ENCODE measurements around the gene CPLX3. TPM values are rescaled to one million over a fixed set of nuclear protein-coding genes. Genes with fewer than 3 reads are reported as not detected.
A peak's percentile ranks its signal among the peaks of the same experiment; 100 is the strongest.

Gene CPLX3
- total RNA-seq, 1 donor from 2014 or later: not detected

DNA sequence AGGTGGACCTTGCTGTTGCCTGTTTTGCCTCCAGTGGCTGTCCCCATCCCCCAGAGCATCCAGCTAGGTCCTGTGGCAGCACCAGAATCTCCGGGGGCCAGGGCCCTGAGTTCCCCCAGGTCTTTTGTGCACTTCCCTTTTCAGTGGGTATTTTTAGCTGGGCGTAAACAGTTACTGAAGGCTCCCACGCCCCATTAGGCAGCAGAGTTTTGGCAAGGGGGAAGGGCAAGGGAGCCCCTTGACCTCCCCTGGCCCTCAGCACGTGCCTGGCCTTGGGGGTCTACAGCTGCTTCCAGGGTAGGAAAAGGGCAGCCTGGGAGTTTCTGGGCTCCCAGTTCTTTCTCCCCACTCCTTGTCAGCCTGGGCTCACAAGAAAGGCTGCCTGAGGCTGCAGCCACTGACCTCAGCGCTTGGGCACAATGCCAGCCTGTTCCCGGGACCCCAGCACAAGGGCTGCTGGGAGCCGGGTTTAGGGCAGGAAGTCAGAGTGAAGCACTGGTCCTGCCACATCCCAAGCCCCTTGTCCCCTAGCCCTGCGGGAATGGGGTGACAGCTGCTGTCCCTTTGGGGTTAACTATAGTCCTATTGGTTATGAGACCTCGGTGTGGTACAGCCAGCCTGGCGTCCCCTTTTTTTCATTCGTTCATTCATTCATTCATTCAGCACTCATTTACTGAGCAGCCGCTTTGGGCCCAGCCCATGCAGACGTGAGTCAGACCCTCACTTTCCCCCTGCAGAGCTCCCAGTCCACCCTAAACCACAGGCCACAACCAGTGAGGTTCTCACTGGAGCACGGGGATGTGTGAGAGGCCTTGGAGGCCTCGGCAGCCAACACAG, 36.1 kb upstream of the CPLX3 start:
- TF ChIP-seq, protein P1, sequence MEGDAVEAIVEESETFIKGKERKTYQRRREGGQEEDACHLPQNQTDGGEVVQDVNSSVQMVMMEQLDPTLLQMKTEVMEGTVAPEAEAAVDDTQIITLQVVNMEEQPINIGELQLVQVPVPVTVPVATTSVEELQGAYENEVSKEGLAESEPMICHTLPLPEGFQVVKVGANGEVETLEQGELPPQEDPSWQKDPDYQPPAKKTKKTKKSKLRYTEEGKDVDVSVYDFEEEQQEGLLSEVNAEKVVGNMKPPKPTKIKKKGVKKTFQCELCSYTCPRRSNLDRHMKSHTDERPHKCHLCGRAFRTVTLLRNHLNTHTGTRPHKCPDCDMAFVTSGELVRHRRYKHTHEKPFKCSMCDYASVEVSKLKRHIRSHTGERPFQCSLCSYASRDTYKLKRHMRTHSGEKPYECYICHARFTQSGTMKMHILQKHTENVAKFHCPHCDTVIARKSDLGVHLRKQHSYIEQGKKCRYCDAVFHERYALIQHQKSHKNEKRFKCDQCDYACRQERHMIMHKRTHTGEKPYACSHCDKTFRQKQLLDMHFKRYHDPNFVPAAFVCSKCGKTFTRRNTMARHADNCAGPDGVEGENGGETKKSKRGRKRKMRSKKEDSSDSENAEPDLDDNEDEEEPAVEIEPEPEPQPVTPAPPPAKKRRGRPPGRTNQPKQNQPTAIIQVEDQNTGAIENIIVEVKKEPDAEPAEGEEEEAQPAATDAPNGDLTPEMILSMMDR (conservative IDR thresholded peaks at IDR 0.05): no peak
- H3K27ac Mint-ChIP-seq: no peak overlapping the region
- no peaks in the 10 kb centered on the region for H3K9me3 Mint-ChIP-seq
- H3K27me3 Mint-ChIP-seq: no peaks in the 10 kb centered on the region
- DNase-seq (ENCODE audit: extremely low spot score, unreplicated experiment): no peak
- H3K4me3 Mint-ChIP-seq: no peak overlapping the region
- no peaks in the 10 kb centered on the region for H3K36me3 Mint-ChIP-seq
- H3K4me1 Mint-ChIP-seq (ENCODE audit: unreplicated experiment): peaks cover 51% of the 10 kb centered on the region

DNA sequence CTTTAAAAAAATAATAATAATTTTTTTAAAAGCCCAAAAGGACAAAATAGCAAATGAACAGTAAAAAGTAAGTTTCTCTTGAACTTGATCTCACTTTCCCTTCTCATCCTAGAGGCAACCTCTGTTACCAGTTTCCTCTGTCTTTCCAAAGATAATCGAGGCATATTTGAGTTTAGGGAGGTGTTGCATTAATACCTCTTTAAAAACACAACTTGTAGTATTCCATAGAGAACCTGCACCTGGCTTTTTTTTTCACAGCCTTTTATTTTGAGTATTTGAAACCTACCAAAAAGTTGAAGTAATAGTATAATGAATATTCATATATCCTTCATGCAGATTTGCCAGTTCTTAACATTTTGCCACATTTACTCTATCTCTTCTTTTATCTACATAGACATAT, 35.4 kb upstream of the CPLX3 start:
- Mint-ChIP-seq H3K4me1 (ENCODE audit: unreplicated experiment) (peaks cover 51% of the 10 kb centered on the region), H3K36me3 (no peaks in the 10 kb centered on the region), H3K9me3 (no peaks in the 10 kb centered on the region), H3K4me3 (no peak overlapping the region), H3K27me3 (no peaks in the 10 kb centered on the region), H3K27ac (peak overlapping the region; percentile 12)
- TF ChIP-seq, protein P1 (conservative IDR thresholded peaks at IDR 0.05): no peak
- no peak for DNase-seq (ENCODE audit: extremely low spot score, unreplicated experiment)

DNA sequence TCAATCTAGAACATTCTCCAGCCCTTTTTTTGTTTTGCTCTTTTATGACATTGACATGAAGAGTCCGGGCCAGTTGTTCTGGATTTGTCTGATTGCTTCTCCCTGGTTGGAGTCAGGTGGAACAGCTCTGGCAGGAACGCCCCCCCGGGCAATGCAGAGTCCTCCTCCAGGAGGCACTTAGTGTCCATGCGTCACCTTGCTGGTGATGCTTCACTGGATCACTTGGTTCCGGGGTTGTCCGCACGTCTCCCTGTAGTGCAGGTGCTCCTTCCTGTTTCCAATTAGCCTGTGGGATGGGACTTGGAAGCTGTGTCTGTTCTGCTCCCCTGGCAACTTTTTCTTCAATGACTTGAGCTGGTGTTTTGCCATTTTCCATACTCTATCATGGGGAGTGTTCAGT, 34.8 kb upstream of the CPLX3 start:
- Mint-ChIP-seq H3K9me3 (no peaks in the 10 kb centered on the region), H3K27ac (peak overlapping the region; percentile 12), H3K27me3 (no peaks in the 10 kb centered on the region), H3K4me3 (peak overlapping the region; percentile 0), H3K36me3 (no peaks in the 10 kb centered on the region), H3K4me1 (ENCODE audit: unreplicated experiment) (peaks cover 51% of the 10 kb centered on the region)
- TF ChIP-seq, protein P1 (conservative IDR thresholded peaks at IDR 0.05): no peak
- DNase-seq (ENCODE audit: extremely low spot score, unreplicated experiment): no peak

DNA sequence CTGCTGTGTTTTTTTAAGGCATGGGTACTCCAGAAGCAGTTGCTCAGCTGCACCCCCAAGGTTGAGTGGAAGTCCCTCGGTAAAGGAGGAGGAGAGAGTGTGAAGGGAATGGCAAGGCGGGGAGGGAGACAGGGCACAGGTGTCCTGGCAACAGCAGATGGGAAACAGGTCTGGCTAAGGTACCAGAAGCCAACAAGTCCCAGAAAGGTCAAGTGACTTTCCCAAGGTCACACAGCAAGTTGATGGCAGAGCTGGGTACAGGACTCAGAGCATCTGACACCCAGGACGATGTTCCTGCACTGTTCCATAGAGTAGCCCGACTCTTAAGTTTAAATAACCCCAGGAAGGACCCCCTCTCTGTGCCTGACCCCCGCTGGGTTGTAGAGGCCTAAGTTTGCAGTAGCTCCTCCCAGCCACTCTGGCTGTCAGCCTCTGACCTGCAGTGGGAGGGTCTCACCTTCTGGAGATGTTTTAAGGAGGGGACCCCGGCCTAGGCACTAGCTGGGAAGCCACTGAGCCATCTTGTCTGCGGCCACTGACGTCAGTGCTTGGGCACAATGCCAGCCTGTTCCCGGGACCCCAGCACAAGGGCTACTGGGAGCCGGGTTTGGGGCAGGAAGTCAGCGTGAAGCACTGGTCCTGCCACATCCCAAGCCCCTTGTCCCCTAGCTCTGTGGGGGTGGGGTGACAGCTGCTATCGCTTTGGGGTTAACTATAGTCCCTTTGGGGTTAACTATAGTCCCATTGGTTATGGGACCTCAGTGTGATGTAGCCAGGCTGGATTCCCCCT, 34.0 kb upstream of the CPLX3 start:
- no peaks in the 10 kb centered on the region for H3K36me3 Mint-ChIP-seq

More for the DNA sequence above, 34.0 kb upstream of the CPLX3 start:
- H3K4me1 Mint-ChIP-seq (ENCODE audit: unreplicated experiment): peaks cover 47% of the 10 kb centered on the region
- TF ChIP-seq, protein P1 (conservative IDR thresholded peaks at IDR 0.05): no peak
- no peaks in the 10 kb centered on the region for H3K9me3 Mint-ChIP-seq
- DNase-seq (ENCODE audit: extremely low spot score, unreplicated experiment): no peak
- H3K27me3 Mint-ChIP-seq: no peaks in the 10 kb centered on the region
- H3K27ac Mint-ChIP-seq: peak overlapping the region; percentile 12
- peak overlapping the region; percentile 0 for H3K4me3 Mint-ChIP-seq

Measured in type B pancreatic cell (in vitro differentiated cells).